ENCODE results near the gene COL25A1.
A peak's percentile ranks its signal among the peaks of the same experiment; 100 is the strongest.

The COL25A1 gene

DNA sequence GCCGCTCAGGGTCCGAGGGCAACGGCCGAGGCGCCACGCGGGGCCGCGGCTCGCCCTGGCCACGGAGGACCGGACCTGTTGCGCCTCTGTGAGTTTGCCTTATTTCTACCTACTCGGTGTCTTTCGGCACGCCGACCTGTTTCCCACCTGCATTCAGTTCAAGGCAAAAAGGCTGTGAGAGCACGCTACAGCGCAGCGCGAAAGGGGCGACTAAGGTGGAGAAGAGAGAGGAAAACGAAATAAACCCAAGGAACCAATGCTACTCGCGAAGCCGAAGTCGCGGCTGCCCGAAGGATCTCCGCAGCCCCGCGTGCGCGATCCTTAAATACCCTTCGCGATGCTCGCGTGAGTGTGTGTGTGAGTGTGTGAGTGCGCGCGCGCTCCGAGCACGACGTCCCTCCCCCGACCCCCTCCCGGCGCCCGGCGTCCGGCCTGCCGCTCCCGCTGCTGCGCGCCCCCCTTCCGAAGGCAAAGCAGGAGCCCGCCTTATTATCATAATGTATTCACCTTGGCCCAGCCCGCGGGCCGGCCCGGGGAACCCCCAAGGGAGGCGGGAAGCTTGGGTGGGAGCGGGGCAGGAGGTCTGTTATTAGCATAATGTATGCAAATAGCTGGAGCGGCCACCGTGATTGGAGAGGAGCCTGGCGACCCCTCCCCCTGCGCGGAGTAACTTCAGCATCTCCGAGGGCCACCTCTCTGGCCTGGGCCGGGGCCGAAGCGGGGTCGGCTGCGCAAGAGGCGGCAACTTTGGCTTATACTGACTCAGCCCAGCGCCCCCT is at the start of gene COL25A1:
COL25A1 (minus strand) TSS at position 298 of the 779 bp plus-strand sequence.
- H3K9ac ChIP-seq (ENCODE audit: low read depth in 1 of 2, low read length in 2 of 2): no peak within 1 kb of the TSS
- peak within 1 kb of the TSS; percentile 49 to 69 for H3K4me3 ChIP-seq (ENCODE audit: low read depth in 1 of 2, low read length in 2 of 2)
- no peaks in the 10 kb centered on the region for H3K36me3 ChIP-seq (ENCODE audit: control insufficient read depth in 1 of 2, insufficient read depth in 2 of 2, low read length in 2 of 2)
- peaks cover 0 to 15% of the 10 kb centered on the region in 2 donors for H3K4me1 ChIP-seq (ENCODE audit: control insufficient read depth in 1 of 2, insufficient read depth in 2 of 2, low read length in 2 of 2)
- no peak within 1 kb of the TSS for H3K27ac ChIP-seq (ENCODE audit: low read depth, low read length)
- H3K27me3 ChIP-seq (ENCODE audit: control insufficient read depth in 1 of 2, insufficient read depth in 2 of 2, low read length in 2 of 2): peaks cover 33 to 53% of the 10 kb centered on the region in 2 donors
- no peaks in the 10 kb centered on the region for H3K9me3 ChIP-seq (ENCODE audit: control insufficient read depth in 1 of 2, low read length in 2 of 2)

DNA sequence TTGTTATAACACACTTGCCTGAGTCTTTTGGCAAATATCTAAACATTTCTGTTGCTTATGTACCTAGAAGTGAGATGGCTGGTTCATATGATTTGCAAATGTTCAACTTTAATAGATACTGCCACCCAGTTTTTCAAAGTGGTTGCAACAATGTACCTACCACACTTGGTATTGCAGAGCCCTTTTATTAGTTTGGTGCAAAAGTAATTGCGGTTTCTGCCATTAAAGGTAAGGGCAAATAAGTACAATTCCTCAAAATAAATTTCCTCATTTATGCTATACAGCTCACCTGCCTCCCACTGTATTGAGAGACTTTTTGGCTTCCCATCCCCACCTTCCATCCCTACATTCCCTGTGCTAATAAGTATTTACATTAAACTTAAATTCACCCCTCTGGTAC is 47.7 kb upstream of the COL25A1 start:
- Histone ChIP-seq H3K27me3 (ENCODE audit: control insufficient read depth in 1 of 2, insufficient read depth in 2 of 2, low read length in 2 of 2) (no peaks in the 10 kb centered on the region), H3K9ac (ENCODE audit: low read depth in 1 of 2, low read length in 2 of 2) (no peak overlapping the region), H3K4me1 (ENCODE audit: control insufficient read depth in 1 of 2, insufficient read depth in 2 of 2, low read length in 2 of 2) (no peaks in the 10 kb centered on the region), H3K27ac (ENCODE audit: low read depth, low read length) (no peak overlapping the region), H3K36me3 (ENCODE audit: control insufficient read depth in 1 of 2, insufficient read depth in 2 of 2, low read length in 2 of 2) (no peaks in the 10 kb centered on the region), H3K9me3 (ENCODE audit: control insufficient read depth in 1 of 2, low read length in 2 of 2) (no peaks in the 10 kb centered on the region), H3K4me3 (ENCODE audit: low read depth in 1 of 2, low read length in 2 of 2) (no peak overlapping the region)

DNA sequence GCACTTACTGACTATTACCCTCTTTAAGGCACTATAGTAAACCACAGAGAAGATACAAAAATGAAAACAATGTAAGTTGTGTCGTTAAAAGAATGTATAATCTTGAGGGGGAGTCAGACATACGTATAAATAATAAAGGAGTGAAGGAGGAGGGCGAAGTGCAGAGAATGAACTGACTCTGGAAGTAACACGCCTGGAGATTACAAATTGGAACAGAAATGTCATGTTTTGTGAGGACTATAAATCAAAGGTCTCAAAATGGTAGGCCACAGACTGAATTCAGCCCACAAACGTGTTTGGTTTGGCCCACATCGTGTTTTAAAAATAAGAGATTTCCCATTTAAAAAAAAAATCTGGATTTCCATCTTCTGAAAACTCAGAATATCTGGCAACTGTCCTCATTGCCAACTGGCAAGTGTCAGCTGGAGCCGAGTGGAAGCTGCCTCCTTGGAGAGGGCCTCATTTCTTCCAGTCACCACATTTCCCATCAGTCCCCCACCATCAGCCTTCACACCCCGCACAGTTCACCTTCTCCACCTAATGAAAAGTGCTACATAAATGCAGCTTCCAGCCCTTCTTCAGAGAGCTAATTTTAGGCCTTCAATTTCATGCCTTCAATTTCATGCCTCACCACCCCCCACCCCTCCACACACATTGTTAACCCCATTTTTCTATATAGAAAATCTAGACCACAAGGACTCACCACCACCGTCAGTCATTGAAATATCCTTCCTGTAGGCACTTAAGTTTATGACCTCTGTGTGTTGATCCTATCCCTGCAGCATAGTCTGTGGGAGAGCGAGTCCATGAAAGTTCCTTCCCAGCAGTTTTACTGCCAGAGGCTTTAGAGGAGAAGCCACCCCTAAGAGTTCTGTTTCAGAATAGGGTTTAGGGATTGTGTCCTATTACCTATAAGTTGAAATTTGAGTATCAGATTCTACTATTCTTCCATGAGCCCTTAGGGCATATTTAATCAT is 32.0 kb upstream of the COL25A1 start:
- Histone ChIP-seq H3K36me3 (ENCODE audit: control insufficient read depth in 1 of 2, insufficient read depth in 2 of 2, low read length in 2 of 2) (no peaks in the 10 kb centered on the region), H3K27me3 (ENCODE audit: control insufficient read depth in 1 of 2, insufficient read depth in 2 of 2, low read length in 2 of 2) (no peaks in the 10 kb centered on the region), H3K4me1 (ENCODE audit: control insufficient read depth in 1 of 2, insufficient read depth in 2 of 2, low read length in 2 of 2) (no peaks in the 10 kb centered on the region), H3K4me3 (ENCODE audit: low read depth in 1 of 2, low read length in 2 of 2) (no peak overlapping the region), H3K9me3 (ENCODE audit: control insufficient read depth in 1 of 2, low read length in 2 of 2) (no peaks in the 10 kb centered on the region), H3K27ac (ENCODE audit: low read depth, low read length) (no peak overlapping the region), H3K9ac (ENCODE audit: low read depth in 1 of 2, low read length in 2 of 2) (no peak overlapping the region)

DNA sequence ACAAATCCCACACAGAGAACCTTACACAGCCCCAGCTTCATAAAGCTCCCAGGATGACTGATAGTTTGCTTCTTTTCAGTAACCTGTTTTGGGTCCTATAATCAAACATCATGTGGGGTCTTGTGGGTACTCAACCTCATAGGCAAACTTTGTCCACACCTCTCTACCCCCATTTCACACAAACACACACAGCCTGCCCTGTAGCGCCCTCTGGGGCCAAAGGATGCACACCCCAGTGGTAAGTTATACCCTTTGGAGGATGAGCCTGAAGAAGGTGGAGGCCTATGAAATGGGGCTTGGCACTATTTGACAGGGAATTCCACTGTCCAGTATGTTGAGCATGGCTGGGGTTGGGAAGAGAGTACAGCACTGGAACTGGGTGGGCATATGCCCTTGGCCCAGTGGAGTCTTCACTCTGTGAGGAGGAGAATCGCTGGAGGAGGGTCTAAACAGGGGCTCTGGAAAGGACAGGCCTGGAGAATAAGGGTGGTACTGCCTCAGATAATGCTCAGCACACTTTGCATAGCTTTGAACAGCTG is 30.5 kb upstream of the COL25A1 start:
- H3K36me3 ChIP-seq (ENCODE audit: control insufficient read depth in 1 of 2, insufficient read depth in 2 of 2, low read length in 2 of 2): no peaks in the 10 kb centered on the region
- H3K4me1 ChIP-seq (ENCODE audit: control insufficient read depth in 1 of 2, insufficient read depth in 2 of 2, low read length in 2 of 2): no peaks in the 10 kb centered on the region
- H3K9ac ChIP-seq (ENCODE audit: low read depth in 1 of 2, low read length in 2 of 2): no peak overlapping the region
- no peak overlapping the region for H3K27ac ChIP-seq (ENCODE audit: low read depth, low read length)
- no peaks in the 10 kb centered on the region for H3K27me3 ChIP-seq (ENCODE audit: control insufficient read depth in 1 of 2, insufficient read depth in 2 of 2, low read length in 2 of 2)
- H3K9me3 ChIP-seq (ENCODE audit: control insufficient read depth in 1 of 2, low read length in 2 of 2): no peaks in the 10 kb centered on the region
- H3K4me3 ChIP-seq (ENCODE audit: low read depth in 1 of 2, low read length in 2 of 2): no peak overlapping the region

DNA sequence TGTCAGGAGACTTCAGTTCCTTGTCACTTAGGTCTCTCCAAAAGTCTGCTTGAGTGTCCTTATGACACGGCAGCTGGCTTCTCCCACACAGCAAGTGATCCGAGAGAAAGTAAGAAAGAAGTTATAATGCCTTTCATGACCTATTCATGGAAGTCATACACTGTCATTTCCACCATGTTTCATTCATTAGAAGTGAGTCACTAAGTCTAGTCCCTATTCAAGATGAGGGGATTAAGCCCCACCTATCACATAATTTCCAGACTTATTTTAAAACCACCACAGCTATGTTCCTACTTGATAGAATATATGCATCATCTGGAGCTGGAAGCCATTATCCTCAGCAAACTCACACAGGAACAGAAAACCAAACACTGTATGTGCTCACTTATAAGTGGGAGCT is 25.2 kb upstream of the COL25A1 start:
- H3K36me3 ChIP-seq (ENCODE audit: control insufficient read depth in 1 of 2, insufficient read depth in 2 of 2, low read length in 2 of 2): no peaks in the 10 kb centered on the region
- H3K4me1 ChIP-seq (ENCODE audit: control insufficient read depth in 1 of 2, insufficient read depth in 2 of 2, low read length in 2 of 2): no peaks in the 10 kb centered on the region
- H3K27ac ChIP-seq (ENCODE audit: low read depth, low read length): no peak overlapping the region
- H3K9ac ChIP-seq (ENCODE audit: low read depth in 1 of 2, low read length in 2 of 2): no peak overlapping the region
- H3K4me3 ChIP-seq (ENCODE audit: low read depth in 1 of 2, low read length in 2 of 2): no peak overlapping the region
- no peaks in the 10 kb centered on the region for H3K27me3 ChIP-seq (ENCODE audit: control insufficient read depth in 1 of 2, insufficient read depth in 2 of 2, low read length in 2 of 2)
- peaks cover 9 to 18% of the 10 kb centered on the region in 2 donors for H3K9me3 ChIP-seq (ENCODE audit: control insufficient read depth in 1 of 2, low read length in 2 of 2)

DNA sequence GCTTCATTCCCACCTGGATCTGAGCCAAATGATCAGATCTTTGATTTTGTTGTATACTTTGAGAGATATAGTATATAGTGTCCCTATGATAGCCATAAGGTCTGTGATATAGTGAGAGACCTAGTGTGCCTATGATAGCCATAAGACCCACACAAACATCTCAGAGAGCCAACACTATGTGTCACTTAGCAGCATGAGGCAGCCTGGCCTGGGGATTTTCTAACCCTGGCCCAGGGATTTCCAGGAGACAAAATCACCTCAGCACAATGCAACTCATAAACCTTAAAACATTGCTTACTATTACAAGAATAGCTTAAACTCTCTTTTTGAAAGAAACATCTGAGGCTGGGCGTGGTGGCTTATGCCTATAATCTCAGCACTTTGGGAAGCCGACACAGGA is 23.2 kb upstream of the COL25A1 start:
- no peaks in the 10 kb centered on the region for H3K36me3 ChIP-seq (ENCODE audit: control insufficient read depth in 1 of 2, insufficient read depth in 2 of 2, low read length in 2 of 2)

DNA sequence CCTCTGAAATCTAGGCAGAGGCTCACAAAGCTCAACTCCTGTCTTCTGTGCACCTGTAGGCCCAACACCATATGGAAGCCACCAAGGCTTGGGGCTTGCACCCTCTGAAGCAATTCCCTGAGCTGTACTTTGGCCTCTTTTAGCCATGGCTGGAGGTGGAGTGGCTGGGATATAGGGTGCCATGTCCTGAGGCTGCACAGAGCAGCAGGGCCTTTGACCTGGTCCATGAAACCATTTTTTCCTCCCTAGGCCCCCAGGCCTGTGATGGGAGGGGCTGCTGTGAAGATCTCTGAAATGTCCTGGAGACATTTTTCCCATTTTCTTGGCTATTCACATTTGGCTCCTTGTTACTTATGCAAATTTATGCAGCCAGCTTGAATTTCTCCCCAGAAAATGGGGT is 20.9 kb upstream of the COL25A1 start:
- H3K4me1 ChIP-seq (ENCODE audit: control insufficient read depth in 1 of 2, insufficient read depth in 2 of 2, low read length in 2 of 2): no peaks in the 10 kb centered on the region
- no peak overlapping the region for H3K4me3 ChIP-seq (ENCODE audit: low read depth in 1 of 2, low read length in 2 of 2)
- H3K9me3 ChIP-seq (ENCODE audit: control insufficient read depth in 1 of 2, low read length in 2 of 2): peaks cover 9 to 23% of the 10 kb centered on the region in 2 donors
- H3K36me3 ChIP-seq (ENCODE audit: control insufficient read depth in 1 of 2, insufficient read depth in 2 of 2, low read length in 2 of 2): no peaks in the 10 kb centered on the region
- H3K9ac ChIP-seq (ENCODE audit: low read depth in 1 of 2, low read length in 2 of 2): no peak overlapping the region
- H3K27ac ChIP-seq (ENCODE audit: low read depth, low read length): no peak overlapping the region
- H3K27me3 ChIP-seq (ENCODE audit: control insufficient read depth in 1 of 2, insufficient read depth in 2 of 2, low read length in 2 of 2): no peaks in the 10 kb centered on the region

More for the DNA sequence above, 23.2 kb upstream of the COL25A1 start:
- peaks cover 9 to 23% of the 10 kb centered on the region in 2 donors for H3K9me3 ChIP-seq (ENCODE audit: control insufficient read depth in 1 of 2, low read length in 2 of 2)
- H3K9ac ChIP-seq (ENCODE audit: low read depth in 1 of 2, low read length in 2 of 2): no peak overlapping the region
- no peaks in the 10 kb centered on the region for H3K27me3 ChIP-seq (ENCODE audit: control insufficient read depth in 1 of 2, insufficient read depth in 2 of 2, low read length in 2 of 2)
- no peak overlapping the region for H3K27ac ChIP-seq (ENCODE audit: low read depth, low read length)
- no peaks in the 10 kb centered on the region for H3K4me1 ChIP-seq (ENCODE audit: control insufficient read depth in 1 of 2, insufficient read depth in 2 of 2, low read length in 2 of 2)
- H3K4me3 ChIP-seq (ENCODE audit: low read depth in 1 of 2, low read length in 2 of 2): no peak overlapping the region

DNA sequence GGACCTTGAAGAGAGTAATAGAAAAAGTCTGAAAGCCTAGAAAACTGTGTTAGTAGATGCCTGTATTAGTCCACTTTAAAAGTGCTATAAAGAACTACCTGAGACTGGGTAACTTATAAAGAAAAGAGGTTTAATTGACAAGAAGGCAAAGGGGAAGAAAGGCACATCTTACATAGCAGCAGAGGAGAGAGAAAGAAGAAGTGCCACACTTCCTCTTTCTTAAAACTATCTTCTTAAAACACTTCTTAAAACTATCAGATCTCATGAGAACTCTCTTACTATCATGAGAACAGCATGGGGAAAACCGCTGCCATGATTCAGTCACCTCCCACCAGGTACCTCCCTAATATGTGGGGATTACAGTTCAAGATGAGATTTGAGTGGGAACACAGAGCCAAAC is 18.8 kb upstream of the COL25A1 start:
- no peaks in the 10 kb centered on the region for H3K4me1 ChIP-seq (ENCODE audit: control insufficient read depth in 1 of 2, insufficient read depth in 2 of 2, low read length in 2 of 2)
- peaks cover 9 to 23% of the 10 kb centered on the region in 2 donors for H3K9me3 ChIP-seq (ENCODE audit: control insufficient read depth in 1 of 2, low read length in 2 of 2)
- no peak overlapping the region for H3K4me3 ChIP-seq (ENCODE audit: low read depth in 1 of 2, low read length in 2 of 2)
- H3K27me3 ChIP-seq (ENCODE audit: control insufficient read depth in 1 of 2, insufficient read depth in 2 of 2, low read length in 2 of 2): no peaks in the 10 kb centered on the region
- no peaks in the 10 kb centered on the region for H3K36me3 ChIP-seq (ENCODE audit: control insufficient read depth in 1 of 2, insufficient read depth in 2 of 2, low read length in 2 of 2)
- no peak overlapping the region for H3K27ac ChIP-seq (ENCODE audit: low read depth, low read length)
- H3K9ac ChIP-seq (ENCODE audit: low read depth in 1 of 2, low read length in 2 of 2): no peak overlapping the region

DNA sequence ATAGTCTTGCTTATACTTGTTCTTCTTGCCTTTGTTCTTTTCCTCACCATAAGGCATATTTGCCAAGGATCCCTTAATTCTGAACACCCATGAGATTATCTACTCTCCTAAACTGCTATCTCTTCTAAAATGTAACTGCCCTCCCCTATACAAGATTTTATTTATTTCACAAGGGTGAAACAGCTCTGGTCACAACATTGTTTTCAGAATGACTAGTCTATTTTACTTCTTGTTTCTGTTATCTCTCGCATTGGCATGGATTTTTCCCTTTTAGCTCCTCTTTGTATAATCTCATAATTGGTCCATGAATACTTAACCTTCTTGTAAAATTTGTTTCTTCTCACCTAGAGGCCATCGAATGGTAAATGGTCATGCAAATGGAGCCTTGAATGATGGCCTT is 17.2 kb upstream of the COL25A1 start:
- Histone ChIP-seq H3K27ac (ENCODE audit: low read depth, low read length) (no peak overlapping the region), H3K36me3 (ENCODE audit: control insufficient read depth in 1 of 2, insufficient read depth in 2 of 2, low read length in 2 of 2) (no peaks in the 10 kb centered on the region), H3K4me1 (ENCODE audit: control insufficient read depth in 1 of 2, insufficient read depth in 2 of 2, low read length in 2 of 2) (no peaks in the 10 kb centered on the region), H3K27me3 (ENCODE audit: control insufficient read depth in 1 of 2, insufficient read depth in 2 of 2, low read length in 2 of 2) (no peaks in the 10 kb centered on the region), H3K9ac (ENCODE audit: low read depth in 1 of 2, low read length in 2 of 2) (no peak overlapping the region), H3K4me3 (ENCODE audit: low read depth in 1 of 2, low read length in 2 of 2) (no peak overlapping the region), H3K9me3 (ENCODE audit: control insufficient read depth in 1 of 2, low read length in 2 of 2) (peaks cover 9 to 23% of the 10 kb centered on the region in 2 donors)

DNA sequence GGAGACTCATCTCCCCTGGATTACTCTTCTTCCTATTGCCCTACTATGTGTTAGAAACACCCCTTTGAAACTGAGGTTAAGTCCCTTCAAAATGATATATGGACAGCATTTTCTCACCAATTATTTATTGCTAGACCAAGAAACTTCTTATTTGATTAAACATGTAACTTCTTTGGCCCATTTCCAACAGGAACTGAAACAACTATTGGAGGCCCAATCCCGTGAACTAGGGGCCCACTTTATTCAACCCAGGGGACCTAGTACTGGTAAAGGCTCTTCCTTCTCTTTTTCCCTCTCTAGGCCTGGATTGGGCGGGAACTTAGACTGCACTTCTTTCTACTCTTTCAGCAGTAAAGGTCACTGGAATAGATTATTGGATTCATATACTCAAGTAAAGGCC is 16.7 kb upstream of the COL25A1 start:
- H3K4me1 ChIP-seq (ENCODE audit: control insufficient read depth in 1 of 2, insufficient read depth in 2 of 2, low read length in 2 of 2): no peaks in the 10 kb centered on the region
- no peaks in the 10 kb centered on the region for H3K27me3 ChIP-seq (ENCODE audit: control insufficient read depth in 1 of 2, insufficient read depth in 2 of 2, low read length in 2 of 2)
- no peak overlapping the region for H3K27ac ChIP-seq (ENCODE audit: low read depth, low read length)
- H3K36me3 ChIP-seq (ENCODE audit: control insufficient read depth in 1 of 2, insufficient read depth in 2 of 2, low read length in 2 of 2): no peaks in the 10 kb centered on the region
- H3K9me3 ChIP-seq (ENCODE audit: control insufficient read depth in 1 of 2, low read length in 2 of 2): peaks cover 9 to 19% of the 10 kb centered on the region in 2 donors
- no peak overlapping the region for H3K4me3 ChIP-seq (ENCODE audit: low read depth in 1 of 2, low read length in 2 of 2)
- no peak overlapping the region for H3K9ac ChIP-seq (ENCODE audit: low read depth in 1 of 2, low read length in 2 of 2)
